RWPE2 (cell line): ENCODE results near the gene PLA2G2E.
"Not testable (repeated sequence)": the region's sequence is repeated elsewhere in the genome, so short reads cannot be mapped to it uniquely, and the experiment has no call there.

Experiments used
- ATAC-seq: fragments of 200-7000 bp; cut with Tn5 transposase; 3 replicates; pipeline ENCODE4 v1.9.1; 2021; ENCODE audit warnings: low read depth
- DNase-seq: peaks from one replicate; pipeline ENCODE4 v3.0.0-alpha.2; 2020; ENCODE audit warnings: low spot score
- H3K27ac ChIP-seq: fragments of 450-650 bp; 2 replicates; pipeline ENCODE4 v1.5.1; 2017; ENCODE audit warnings: mild to moderate bottlenecking; ENCODE audit not compliant: poor library complexity, severe bottlenecking
- H3K27me3 ChIP-seq: fragments of 250-450 bp; sonication (Bioruptor Pico); 2 replicates; pipeline ENCODE4 v1.5.1; 2021; ENCODE audit warnings: mild to moderate bottlenecking, moderate library complexity; ENCODE audit not compliant: insufficient read depth, poor library complexity, severe bottlenecking
- H3K36me3 ChIP-seq: fragments of 250-450 bp; sonication (Bioruptor Pico); 2 replicates; pipeline ENCODE4 v1.5.1; 2020; ENCODE audit warnings: low read depth, mild to moderate bottlenecking, moderate library complexity
- H3K4me1 ChIP-seq: fragments of 250-450 bp; sonication (Bioruptor Pico); 2 replicates; pipeline ENCODE4 v1.5.1; 2021; ENCODE audit warnings: mild to moderate bottlenecking, moderate library complexity; ENCODE audit not compliant: insufficient read depth, poor library complexity, severe bottlenecking
- H3K4me3 ChIP-seq: fragments of 250-450 bp; sonication (Bioruptor Pico); 2 replicates; pipeline ENCODE4 v1.5.1; 2021; ENCODE audit warnings: mild to moderate bottlenecking, moderate library complexity; ENCODE audit not compliant: severe bottlenecking
- H3K9me3 ChIP-seq: fragments of 250-450 bp; sonication (Bioruptor Pico); 2 replicates; pipeline ENCODE4 v1.5.1; 2021; ENCODE audit warnings: mild to moderate bottlenecking, moderate library complexity; ENCODE audit not compliant: severe bottlenecking
- TF ChIP-seq, protein P1 (sequence below): fragments of 450-650 bp; IDR thresholded peaks from one replicate; pipeline ENCODE4 v1.5.1; 2017; ENCODE audit warnings: mild to moderate bottlenecking, moderate library complexity; ENCODE audit not compliant: poor library complexity, severe bottlenecking

The PLA2G2E gene

DNA sequence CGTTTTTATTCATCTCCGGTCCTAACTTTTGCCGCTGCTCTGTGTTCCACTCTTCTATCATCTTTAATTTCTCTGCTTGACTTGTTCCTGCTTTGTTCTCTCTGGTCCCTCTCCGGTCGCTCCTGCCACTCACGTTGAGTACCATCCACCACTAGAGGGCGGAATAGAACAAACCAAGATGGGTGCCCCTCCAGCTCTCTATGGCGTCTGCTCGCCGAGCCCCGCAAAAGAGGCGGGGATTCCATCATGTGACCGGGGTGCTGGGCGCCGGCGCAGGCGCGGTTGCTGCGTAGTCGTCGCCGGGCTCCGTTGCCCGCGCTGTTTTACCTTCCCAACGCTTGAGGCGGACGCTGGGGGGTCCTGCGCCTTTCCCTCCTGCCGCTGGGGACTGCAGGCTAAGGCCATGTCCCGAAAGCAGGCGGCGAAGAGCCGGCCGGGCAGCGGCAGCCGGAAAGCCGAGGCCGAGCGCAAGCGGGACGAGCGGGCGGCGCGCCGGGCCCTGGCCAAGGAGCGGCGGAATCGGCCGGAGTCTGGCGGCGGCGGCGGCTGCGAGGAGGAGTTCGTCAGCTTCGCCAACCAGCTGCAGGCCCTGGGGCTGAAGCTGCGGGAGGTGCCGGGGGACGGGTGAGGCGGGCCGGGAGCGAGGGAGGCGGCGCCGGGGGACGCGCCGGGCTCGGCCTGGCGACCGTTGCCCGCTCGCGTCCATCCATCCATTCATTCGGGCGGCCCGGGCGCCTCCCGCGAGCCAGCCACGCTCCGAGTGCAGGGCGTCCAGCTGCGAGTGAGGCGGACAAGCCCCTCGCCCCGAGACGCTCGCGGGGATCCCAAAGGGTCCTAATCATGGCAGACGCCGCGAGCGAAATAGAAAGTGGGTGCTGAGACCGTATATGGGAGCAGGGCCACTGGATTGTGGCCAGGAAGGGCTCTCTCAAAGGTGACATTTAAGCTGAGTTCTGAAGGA lies 41.0 kb downstream of the PLA2G2E start, which contains the start of gene OTUD3:
OTUD3 (plus strand) TSS at position 285 of the 961 bp plus-strand sequence; CDS start at position 404, 119 bp downstream.
- DNase-seq (peak; percentile 93), ATAC-seq (peak; percentile 88)
- TF ChIP-seq, protein P1, sequence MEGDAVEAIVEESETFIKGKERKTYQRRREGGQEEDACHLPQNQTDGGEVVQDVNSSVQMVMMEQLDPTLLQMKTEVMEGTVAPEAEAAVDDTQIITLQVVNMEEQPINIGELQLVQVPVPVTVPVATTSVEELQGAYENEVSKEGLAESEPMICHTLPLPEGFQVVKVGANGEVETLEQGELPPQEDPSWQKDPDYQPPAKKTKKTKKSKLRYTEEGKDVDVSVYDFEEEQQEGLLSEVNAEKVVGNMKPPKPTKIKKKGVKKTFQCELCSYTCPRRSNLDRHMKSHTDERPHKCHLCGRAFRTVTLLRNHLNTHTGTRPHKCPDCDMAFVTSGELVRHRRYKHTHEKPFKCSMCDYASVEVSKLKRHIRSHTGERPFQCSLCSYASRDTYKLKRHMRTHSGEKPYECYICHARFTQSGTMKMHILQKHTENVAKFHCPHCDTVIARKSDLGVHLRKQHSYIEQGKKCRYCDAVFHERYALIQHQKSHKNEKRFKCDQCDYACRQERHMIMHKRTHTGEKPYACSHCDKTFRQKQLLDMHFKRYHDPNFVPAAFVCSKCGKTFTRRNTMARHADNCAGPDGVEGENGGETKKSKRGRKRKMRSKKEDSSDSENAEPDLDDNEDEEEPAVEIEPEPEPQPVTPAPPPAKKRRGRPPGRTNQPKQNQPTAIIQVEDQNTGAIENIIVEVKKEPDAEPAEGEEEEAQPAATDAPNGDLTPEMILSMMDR, result peak; percentile 93
- peaks cover 12% of the 10 kb centered on the region for H3K36me3 ChIP-seq
- no peaks in the 10 kb centered on the region for H3K9me3 ChIP-seq
- H3K4me1 ChIP-seq, result peaks cover 20% of the 10 kb centered on the region
- H3K27ac ChIP-seq, result peak within 1 kb of the TSS; percentile 50
- no peaks in the 10 kb centered on the region for H3K27me3 ChIP-seq
- peak within 1 kb of the TSS; percentile 86 for H3K4me3 ChIP-seq

DNA sequence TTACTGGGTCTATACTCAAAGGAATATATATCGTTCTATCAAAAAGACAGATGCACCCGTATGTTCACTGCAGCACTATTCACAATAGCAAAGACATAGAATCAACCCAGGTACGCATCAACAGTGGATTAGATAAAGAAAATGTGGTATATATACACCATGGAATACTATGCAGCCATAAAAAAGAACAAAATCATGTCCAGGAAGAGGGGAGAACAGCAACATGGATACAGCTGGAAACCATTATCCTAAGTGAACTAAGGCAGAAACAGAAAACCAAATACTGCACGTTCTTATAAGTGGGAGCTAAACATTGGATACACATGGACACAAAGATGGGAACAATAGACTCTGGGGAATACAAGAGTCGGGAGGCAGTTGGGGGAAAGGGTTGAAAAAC lies 42.6 kb downstream of the PLA2G2E start:
- ATAC-seq, H3K27me3 ChIP-seq, H3K36me3 ChIP-seq, H3K4me3 ChIP-seq, DNase-seq, H3K9me3 ChIP-seq, H3K27ac ChIP-seq: not testable (repeated sequence)
- peaks cover 17% of the 10 kb centered on the region for H3K4me1 ChIP-seq

DNA sequence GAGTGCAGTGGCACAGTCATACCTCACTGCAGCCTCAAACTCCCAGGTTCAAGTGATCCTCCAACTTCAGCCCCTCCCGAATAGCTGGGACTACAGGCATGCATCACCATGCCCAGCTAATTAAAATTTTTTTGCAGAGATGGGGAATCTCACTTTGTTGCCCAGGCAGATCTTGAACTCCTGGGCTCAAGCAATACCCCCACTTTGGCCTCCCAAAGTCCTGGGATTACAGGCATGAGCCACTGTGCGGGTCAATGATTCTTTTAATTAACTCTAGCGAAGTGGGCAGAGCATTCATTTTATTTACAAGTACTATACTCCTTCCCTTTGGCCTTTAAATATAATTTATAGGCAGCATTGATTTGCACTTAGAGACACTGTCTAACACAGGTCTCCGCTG lies 43.8 kb downstream of the PLA2G2E start:
- no peak overlapping the region for H3K27ac ChIP-seq
- no peak for ATAC-seq
- H3K4me1 ChIP-seq, result peaks cover 10% of the 10 kb centered on the region
- no peak for DNase-seq
- no peaks in the 10 kb centered on the region for H3K27me3 ChIP-seq
- H3K9me3 ChIP-seq, result no peaks in the 10 kb centered on the region
- H3K4me3 ChIP-seq, result no peak overlapping the region
- H3K36me3 ChIP-seq, result peaks cover 5% of the 10 kb centered on the region; the same call in 1 of the 2 replicates
- TF ChIP-seq, protein P1, result no peak

DNA sequence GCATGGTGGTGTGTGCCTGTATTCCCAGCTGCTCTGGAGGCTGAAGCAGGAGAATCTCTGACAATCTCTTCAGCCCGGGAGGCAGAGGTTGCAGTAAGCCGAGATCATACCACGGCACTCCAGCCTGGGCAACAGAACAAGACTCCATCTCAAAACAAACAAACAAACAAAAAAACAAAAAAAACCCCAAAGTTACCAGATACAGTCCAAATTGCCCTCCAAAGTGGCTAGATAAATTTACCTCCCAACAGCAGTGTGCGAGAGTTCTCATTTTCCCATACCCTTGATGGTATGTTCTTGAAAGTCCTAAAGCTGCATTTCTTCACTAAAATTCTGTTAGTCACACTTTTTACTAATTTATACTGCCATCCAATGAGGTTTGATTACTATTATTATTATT lies 44.2 kb downstream of the PLA2G2E start:
- Histone ChIP-seq H3K36me3 (peaks cover 5% of the 10 kb centered on the region; the same call in 1 of the 2 replicates), H3K4me1 (peaks cover 7% of the 10 kb centered on the region), H3K27me3 (no peaks in the 10 kb centered on the region), H3K4me3 (no peak overlapping the region), H3K9me3 (no peaks in the 10 kb centered on the region), H3K27ac (no peak overlapping the region)
- DNase-seq (no peak), ATAC-seq (no peak)
- TF ChIP-seq, protein P1, result no peak

DNA sequence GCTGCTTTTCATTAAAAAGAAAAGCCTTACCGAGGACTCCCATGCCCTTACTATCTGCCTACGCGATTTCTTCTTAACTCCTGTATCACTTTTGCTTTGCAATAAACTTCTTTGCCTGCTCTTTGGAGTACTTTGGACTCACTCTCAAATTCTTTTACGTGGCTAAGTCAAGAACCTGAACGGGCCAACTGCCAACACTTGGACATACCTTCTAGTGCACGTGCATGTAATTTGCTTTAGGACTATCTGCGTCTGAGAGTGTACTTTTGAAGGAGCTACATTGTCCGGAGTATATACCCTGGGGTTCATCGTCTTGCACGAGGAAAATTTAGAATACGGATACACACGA lies 44.8 kb downstream of the PLA2G2E start:
- TF ChIP-seq, protein P1, result no peak
- ATAC-seq (no peak), DNase-seq (no peak)
- Histone ChIP-seq H3K4me1 (peaks cover 2% of the 10 kb centered on the region), H3K36me3 (0 out of 2 replicates have a peak, but pooled peaks cover under 1% of the 10 kb centered on the region), H3K27ac (no peak overlapping the region), H3K4me3 (no peak overlapping the region), H3K27me3 (no peaks in the 10 kb centered on the region), H3K9me3 (no peaks in the 10 kb centered on the region)
